Sigmoid colon (tissue), 4 donors: ENCODE measurements around the gene CATSPERB.

ENCODE experiments used
- CTCF ChIP-seq, 4 experiments: fragments of 450-650 bp in 3 of 4; fragments of 200-600 bp in 1 of 4; IDR thresholded peaks; one replicate each; pipeline ENCODE4 v1.5.1; 2016 to 2019; ENCODE audit warnings: antibody characterized with exemption in 4 of 4, mild to moderate bottlenecking in 3 of 4, moderate library complexity in 2 of 4
- EP300 ChIP-seq, 4 donors: sonication (generic); formaldehyde crosslinking; IDR thresholded peaks; one replicate each; pipeline ENCODE4 v1.6.1; 2017; ENCODE audit warnings: antibody characterized with exemption in 4 of 4
- POLR2A ChIP-seq, 2 donors: fragments of 450-650 bp; IDR thresholded peaks; one replicate each; pipeline ENCODE4 v1.6.1; 2016; ENCODE audit warnings: antibody characterized with exemption in 2 of 2, mild to moderate bottlenecking in 2 of 2, moderate library complexity in 2 of 2
- POLR2AphosphoS5 ChIP-seq, 4 donors: sonication (generic); formaldehyde crosslinking; IDR thresholded peaks; one replicate each; pipeline ENCODE4 v1.6.1; 2017; ENCODE audit warnings: antibody characterized with exemption in 4 of 4

- TF ChIP-seq CTCF (IDR thresholded peaks at IDR 0.05) (no peak), POLR2A (IDR thresholded peaks at IDR 0.05) (no peak), POLR2AphosphoS5 (IDR thresholded peaks at IDR 0.05) (no peak), EP300 (IDR thresholded peaks at IDR 0.05) (no peak)
Observed at GRCh38 chr14:91719839-91720238, 12.0 kb downstream of the CATSPERB start.
